ENCODE data around the gene MTFMT. TPM values are rescaled to one million over a fixed set of nuclear protein-coding genes. Genes with fewer than 3 reads are reported as not detected.
"Not testable (repeated sequence)": the region's sequence is repeated elsewhere in the genome, so short reads cannot be mapped to it uniquely, and the experiment has no call there.

MTFMT gene
- total and polyA plus RNA-seq, 4 experiments from 2014 or later, result 15.2 to 22.6 (median 19.0) TPM

- H3K4me1 ChIP-seq (ENCODE audit: insufficient read depth, low read length); H3K36me3 ChIP-seq (ENCODE audit: insufficient read depth, low read length); H3K4me1 Mint-ChIP-seq; POLR2A ChIA-PET (ENCODE audit: partially characterized antibody); H3K9me3 ChIP-seq (ENCODE audit: control insufficient read depth in 1 of 2, low read length in 2 of 2); intact Hi-C loops (cut with micrococcal nuclease); H3K27ac ChIP-seq (ENCODE audit: low read depth, low read length); H3K27ac Mint-ChIP-seq; H3K27me3 Mint-ChIP-seq; H3K36me3 Mint-ChIP-seq; H3K4me3 ChIP-seq (ENCODE audit: low read length in 2 of 2); H3K9me3 Mint-ChIP-seq; DNase-seq; H3K27me3 ChIP-seq (ENCODE audit: insufficient read depth, low read length); H3K4me3 Mint-ChIP-seq: not testable (repeated sequence)
- CTCF ChIA-PET (ENCODE audit: partially characterized antibody), result interaction anchor here (0.7 kb wide), 1 partner anchor 992 kb away, joined by 5 read pairs; no protein-coding TSS in a partner anchor
Measured at GRCh38 chr15:65044218-65044617, 14.8 kb upstream of the MTFMT start.

GRCh38 chr15:65042776-65043327 lies 13.4 kb upstream of the MTFMT start:
- no peaks in the 10 kb centered on the region for H3K9me3 ChIP-seq (ENCODE audit: control insufficient read depth in 1 of 2, low read length in 2 of 2)
- H3K4me1 ChIP-seq (ENCODE audit: insufficient read depth, low read length), result no peaks in the 10 kb centered on the region
- Mint-ChIP-seq H3K27ac (no peak overlapping the region), H3K36me3 (no peaks in the 10 kb centered on the region), H3K4me1 (no peaks in the 10 kb centered on the region), H3K9me3 (no peaks in the 10 kb centered on the region), H3K4me3 (no peak overlapping the region), H3K27me3 (peaks cover 5 to 6% of the 10 kb centered on the region in 2 donors)
- ChIA-PET CTCF (ENCODE audit: partially characterized antibody) (interaction anchor here (1.2 kb wide), 1 partner anchor 9 kb away, joined by 3 read pairs; no protein-coding TSS in a partner anchor), POLR2A (ENCODE audit: partially characterized antibody) (no interaction called here)
- H3K27ac ChIP-seq (ENCODE audit: low read depth, low read length), result no peak overlapping the region
- no peaks in the 10 kb centered on the region for H3K36me3 ChIP-seq (ENCODE audit: insufficient read depth, low read length)
- no peaks in the 10 kb centered on the region for H3K27me3 ChIP-seq (ENCODE audit: insufficient read depth, low read length)
- DNase-seq, result no peak
- H3K4me3 ChIP-seq (ENCODE audit: low read length in 2 of 2), result no peak overlapping the region
- intact Hi-C loops (cut with micrococcal nuclease), result no loop called here

GRCh38 chr15:65041787-65042186 lies 12.3 kb upstream of the MTFMT start:
- DNase-seq, result no peak
- H3K27ac Mint-ChIP-seq, result no peak overlapping the region
- H3K27me3 ChIP-seq (ENCODE audit: insufficient read depth, low read length), result no peaks in the 10 kb centered on the region
- no peak overlapping the region for H3K27ac ChIP-seq (ENCODE audit: low read depth, low read length)
- no peaks in the 10 kb centered on the region for H3K9me3 ChIP-seq (ENCODE audit: control insufficient read depth in 1 of 2, low read length in 2 of 2)
- no peak overlapping the region for H3K4me3 ChIP-seq (ENCODE audit: low read length in 2 of 2)
- no peaks in the 10 kb centered on the region for H3K4me1 ChIP-seq (ENCODE audit: insufficient read depth, low read length)
- intact Hi-C loops (cut with micrococcal nuclease), result no loop called here
- H3K27me3 Mint-ChIP-seq, result peaks cover 5 to 6% of the 10 kb centered on the region in 2 donors
- no peaks in the 10 kb centered on the region for H3K36me3 Mint-ChIP-seq
- no peaks in the 10 kb centered on the region for H3K9me3 Mint-ChIP-seq
- no peaks in the 10 kb centered on the region for H3K36me3 ChIP-seq (ENCODE audit: insufficient read depth, low read length)
- H3K4me3 Mint-ChIP-seq, result no peak overlapping the region
- CTCF ChIA-PET (ENCODE audit: partially characterized antibody), result no interaction called here
- POLR2A ChIA-PET (ENCODE audit: partially characterized antibody), result no interaction called here
- no peaks in the 10 kb centered on the region for H3K4me1 Mint-ChIP-seq

- intact Hi-C loops (cut with micrococcal nuclease), result no loop called here
- DNase-seq, result no peak
- Mint-ChIP-seq H3K27me3 (peaks cover 5 to 6% of the 10 kb centered on the region in 2 donors), H3K4me3 (no peak overlapping the region), H3K36me3 (no peaks in the 10 kb centered on the region), H3K9me3 (no peaks in the 10 kb centered on the region), H3K4me1 (no peaks in the 10 kb centered on the region), H3K27ac (no peak overlapping the region)
- ChIA-PET POLR2A (ENCODE audit: partially characterized antibody) (no interaction called here), CTCF (ENCODE audit: partially characterized antibody) (no interaction called here)
- Histone ChIP-seq H3K4me3 (ENCODE audit: low read length in 2 of 2) (no peak overlapping the region), H3K4me1 (ENCODE audit: insufficient read depth, low read length) (no peaks in the 10 kb centered on the region), H3K9me3 (ENCODE audit: control insufficient read depth in 1 of 2, low read length in 2 of 2) (no peaks in the 10 kb centered on the region), H3K36me3 (ENCODE audit: insufficient read depth, low read length) (no peaks in the 10 kb centered on the region), H3K27ac (ENCODE audit: low read depth, low read length) (no peak overlapping the region), H3K27me3 (ENCODE audit: insufficient read depth, low read length) (no peaks in the 10 kb centered on the region)
Measured at GRCh38 chr15:65040461-65040860, 11.0 kb upstream of the MTFMT start.

- peaks cover 4 to 5% of the 10 kb centered on the region in 2 donors for H3K27me3 Mint-ChIP-seq
- H3K36me3 Mint-ChIP-seq, result no peaks in the 10 kb centered on the region
- no peak overlapping the region for H3K27ac ChIP-seq (ENCODE audit: low read depth, low read length)
- H3K4me1 ChIP-seq (ENCODE audit: insufficient read depth, low read length), result no peaks in the 10 kb centered on the region
- H3K4me3 ChIP-seq (ENCODE audit: low read length in 2 of 2), result no peak overlapping the region
- H3K27ac Mint-ChIP-seq, result no peak overlapping the region
- intact Hi-C loops (cut with micrococcal nuclease), result no loop called here
- no peaks in the 10 kb centered on the region for H3K36me3 ChIP-seq (ENCODE audit: insufficient read depth, low read length)
- POLR2A ChIA-PET (ENCODE audit: partially characterized antibody), result no interaction called here
- no peaks in the 10 kb centered on the region for H3K27me3 ChIP-seq (ENCODE audit: insufficient read depth, low read length)
- H3K4me1 Mint-ChIP-seq, result peaks cover 0 to 2% (median under 1%) of the 10 kb centered on the region in 4 donors
- H3K4me3 Mint-ChIP-seq, result no peak overlapping the region
- CTCF ChIA-PET (ENCODE audit: partially characterized antibody), result no interaction called here
- H3K9me3 Mint-ChIP-seq, result no peaks in the 10 kb centered on the region
- H3K9me3 ChIP-seq (ENCODE audit: control insufficient read depth in 1 of 2, low read length in 2 of 2), result no peaks in the 10 kb centered on the region
- DNase-seq, result no peak
Measured at GRCh38 chr15:65038836-65039235, 9.4 kb upstream of the MTFMT start.

- intact Hi-C loops (cut with micrococcal nuclease), result no loop called here
- Mint-ChIP-seq H3K4me3 (no peak overlapping the region), H3K4me1 (peaks cover 2 to 6% (median 4%) of the 10 kb centered on the region in 4 donors), H3K9me3 (no peaks in the 10 kb centered on the region), H3K27ac (no peak overlapping the region), H3K27me3 (peaks cover 5 to 6% of the 10 kb centered on the region in 2 donors), H3K36me3 (no peaks in the 10 kb centered on the region)
- no peak overlapping the region for H3K4me3 ChIP-seq (ENCODE audit: low read length in 2 of 2)
- CTCF ChIA-PET (ENCODE audit: partially characterized antibody), result no interaction called here
- no peaks in the 10 kb centered on the region for H3K36me3 ChIP-seq (ENCODE audit: insufficient read depth, low read length)
- H3K27ac ChIP-seq (ENCODE audit: low read depth, low read length), result no peak overlapping the region
- POLR2A ChIA-PET (ENCODE audit: partially characterized antibody), result no interaction called here
- H3K4me1 ChIP-seq (ENCODE audit: insufficient read depth, low read length), result peaks cover 2% of the 10 kb centered on the region
- H3K27me3 ChIP-seq (ENCODE audit: insufficient read depth, low read length), result no peaks in the 10 kb centered on the region
- no peaks in the 10 kb centered on the region for H3K9me3 ChIP-seq (ENCODE audit: control insufficient read depth in 1 of 2, low read length in 2 of 2)
- no peak for DNase-seq
Measured at GRCh38 chr15:65038428-65038827, 9.0 kb upstream of the MTFMT start.

- Histone ChIP-seq H3K27ac (ENCODE audit: low read depth, low read length) (no peak overlapping the region), H3K27me3 (ENCODE audit: insufficient read depth, low read length) (no peaks in the 10 kb centered on the region), H3K9me3 (ENCODE audit: control insufficient read depth in 1 of 2, low read length in 2 of 2) (no peaks in the 10 kb centered on the region), H3K4me1 (ENCODE audit: insufficient read depth, low read length) (peaks cover 6% of the 10 kb centered on the region), H3K36me3 (ENCODE audit: insufficient read depth, low read length) (no peaks in the 10 kb centered on the region), H3K4me3 (ENCODE audit: low read length in 2 of 2) (no peak overlapping the region)
- DNase-seq, result no peak
- Mint-ChIP-seq H3K27me3 (peaks cover 6 to 11% of the 10 kb centered on the region in 2 donors), H3K4me3 (no peak overlapping the region), H3K36me3 (no peaks in the 10 kb centered on the region), H3K4me1 (peaks cover 2 to 11% (median 5%) of the 10 kb centered on the region in 4 donors), H3K27ac (no peak overlapping the region), H3K9me3 (no peaks in the 10 kb centered on the region)
- intact Hi-C loops (cut with micrococcal nuclease), result no loop called here
- POLR2A ChIA-PET (ENCODE audit: partially characterized antibody), result no interaction called here
- CTCF ChIA-PET (ENCODE audit: partially characterized antibody), result no interaction called here
Measured at GRCh38 chr15:65037309-65037708, 7.9 kb upstream of the MTFMT start.

GRCh38 chr15:65034719-65035118 lies 5.3 kb upstream of the MTFMT start:
- no peaks in the 10 kb centered on the region for H3K27me3 ChIP-seq (ENCODE audit: insufficient read depth, low read length)
- Mint-ChIP-seq H3K4me1 (peaks cover 2 to 11% (median 5%) of the 10 kb centered on the region in 4 donors), H3K27ac (no peak overlapping the region), H3K27me3 (peaks cover 3 to 16% of the 10 kb centered on the region in 2 donors), H3K4me3 (no peak overlapping the region), H3K36me3 (no peaks in the 10 kb centered on the region), H3K9me3 (no peaks in the 10 kb centered on the region)
- DNase-seq, result no peak
- no peaks in the 10 kb centered on the region for H3K36me3 ChIP-seq (ENCODE audit: insufficient read depth, low read length)
- H3K9me3 ChIP-seq (ENCODE audit: control insufficient read depth in 1 of 2, low read length in 2 of 2), result no peaks in the 10 kb centered on the region
- intact Hi-C loops (cut with micrococcal nuclease), result no loop called here
- peaks cover 6% of the 10 kb centered on the region for H3K4me1 ChIP-seq (ENCODE audit: insufficient read depth, low read length)
- H3K4me3 ChIP-seq (ENCODE audit: low read length in 2 of 2), result no peak overlapping the region
- CTCF ChIA-PET (ENCODE audit: partially characterized antibody), result interaction anchor here (0.8 to 3.4 kb wide), 6 partner anchors 9 to 266 kb away, joined by 3 to 24 read pairs (median 3); partner anchors contain the start of genes KBTBD13 and PARP16
- POLR2A ChIA-PET (ENCODE audit: partially characterized antibody), result no interaction called here
- no peak overlapping the region for H3K27ac ChIP-seq (ENCODE audit: low read depth, low read length)

Data from CD4-positive, alpha-beta memory T cell (primary cell).